Left renal cortex interstitium (tissue), 4 donors: Measurements from ENCODE around the gene RAB14. TPM values are rescaled to one million over a fixed set of nuclear protein-coding genes. Genes with fewer than 3 reads are reported as not detected.
"Not testable (repeated sequence)": the region's sequence is repeated elsewhere in the genome, so short reads cannot be mapped to it uniquely, and the experiment has no call there.

Experiments used
- DNase-seq, 4 donors: peaks; one replicate each; pipeline ENCODE4 v3.0.0-alpha.2; 2013; ENCODE audit warnings: low read depth in 4 of 4, low spot score in 2 of 4, missing footprints in 1 of 4
- polyA plus RNA-seq, 4 donors: library from polyadenylated mRNA; unstranded; fragments of 120-200 nt; gene quantifications; one replicate each; pipeline ENCODE4 v1.2.1, GENCODE V29; 2013; ENCODE audit not compliant: insufficient read length in 4 of 4

RAB14 gene
- polyA plus RNA-seq, 4 donors: 88.4 to 111 (median 102) TPM

DNA sequence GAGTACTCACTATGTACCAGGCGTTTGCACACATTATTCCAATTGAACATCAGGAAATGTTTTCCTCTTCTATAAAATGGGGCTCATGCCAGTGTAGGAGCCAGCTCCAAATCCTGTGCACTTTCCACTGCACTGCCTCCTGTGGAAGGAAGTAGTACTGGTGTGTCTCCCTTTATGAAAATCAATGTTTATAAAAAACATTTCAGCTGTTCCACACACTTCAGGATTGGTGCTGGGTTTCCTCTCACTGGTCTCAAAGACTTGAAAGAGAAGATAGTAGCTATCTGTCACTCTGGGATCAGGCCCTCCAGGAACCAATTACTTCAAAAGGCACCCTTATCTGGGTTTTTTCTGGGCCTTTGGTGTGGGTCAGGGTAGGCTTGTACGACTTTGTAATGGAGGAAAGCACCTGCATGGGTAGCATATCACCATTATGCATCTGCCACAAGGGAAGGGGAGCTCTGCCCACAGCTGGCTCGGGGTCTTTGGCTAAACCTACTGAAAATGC is 32.5 kb downstream of the RAB14 start:
- no peak for DNase-seq

DNA sequence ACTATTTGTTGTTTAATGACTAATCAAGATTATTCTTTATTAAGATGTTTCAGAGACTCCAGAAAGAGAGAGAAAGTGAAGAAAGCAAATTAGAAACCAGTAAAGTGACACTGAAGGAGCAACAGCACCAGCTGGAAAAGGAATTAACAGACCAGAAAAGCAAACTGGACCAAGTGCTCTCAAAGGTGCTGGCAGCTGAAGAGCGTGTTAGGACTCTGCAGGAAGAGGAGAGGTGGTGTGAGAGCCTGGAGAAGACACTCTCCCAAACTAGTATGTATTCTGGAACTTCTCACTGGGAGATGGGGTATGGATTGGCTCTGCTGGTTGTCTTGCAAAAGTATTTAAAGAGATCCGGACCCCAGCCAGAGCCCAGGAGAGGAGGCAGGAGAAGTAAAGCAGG is 33.6 kb downstream of the RAB14 start:
- no peak for DNase-seq

DNA sequence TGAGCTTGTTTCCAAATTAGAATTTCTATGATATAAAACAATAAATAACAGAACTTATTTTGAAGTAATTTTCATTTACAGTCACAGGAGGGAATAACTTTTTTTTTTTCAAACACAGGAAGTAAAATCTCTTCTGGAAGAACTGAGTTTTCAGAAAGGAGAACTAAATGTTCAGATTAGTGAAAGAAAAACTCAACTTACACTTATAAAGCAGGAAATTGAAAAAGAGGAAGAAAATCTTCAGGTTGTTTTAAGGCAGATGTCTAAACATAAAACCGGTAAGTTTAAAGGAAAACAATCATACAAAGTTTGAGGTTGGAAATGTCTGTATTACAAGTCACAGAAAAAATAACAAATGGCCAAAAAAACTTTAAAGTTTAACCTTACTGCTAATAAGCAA is 41.6 kb downstream of the RAB14 start:
- DNase-seq: no peak

DNA sequence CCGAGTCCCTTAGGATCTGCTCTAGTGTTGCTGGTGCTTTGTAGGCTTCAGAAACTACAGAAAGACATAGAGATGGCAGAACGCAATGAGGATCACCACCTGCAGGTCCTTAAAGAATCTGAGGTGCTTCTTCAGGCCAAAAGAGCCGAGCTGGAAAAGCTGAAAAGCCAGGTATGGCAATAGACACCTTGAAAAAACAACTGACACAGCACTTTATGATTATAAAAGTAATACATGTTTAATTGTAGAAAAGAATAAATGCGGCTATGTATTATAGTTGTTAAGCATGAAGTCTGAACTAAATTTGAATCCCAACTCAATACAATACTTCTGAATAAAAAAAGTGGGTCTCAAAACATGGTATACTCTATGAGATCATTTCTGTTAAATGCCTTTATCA is 43.7 kb downstream of the RAB14 start:
- no peak for DNase-seq

DNA sequence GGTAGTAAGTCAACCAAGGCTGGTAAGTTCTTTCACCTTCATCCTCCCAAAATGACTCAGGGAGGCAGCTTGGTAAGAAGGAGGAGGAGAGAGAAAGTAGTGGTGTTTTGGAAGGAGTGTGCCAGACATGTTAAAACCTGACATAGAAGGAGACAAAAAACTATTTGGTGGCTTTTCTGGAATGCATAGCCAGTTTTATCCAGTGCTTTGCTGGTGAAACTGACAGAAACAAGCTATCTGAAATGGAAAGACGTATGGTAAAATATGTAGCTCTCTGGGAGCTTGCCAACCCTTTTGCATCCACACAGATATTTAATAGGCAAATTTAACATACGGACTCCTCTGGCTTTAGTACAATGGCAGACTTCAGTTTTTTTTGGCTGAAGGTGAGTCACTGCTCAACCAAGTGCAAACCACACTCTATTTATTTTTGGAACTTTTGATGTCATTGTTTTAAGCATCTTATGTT is 45.4 kb downstream of the RAB14 start:
- no peak for DNase-seq

DNA sequence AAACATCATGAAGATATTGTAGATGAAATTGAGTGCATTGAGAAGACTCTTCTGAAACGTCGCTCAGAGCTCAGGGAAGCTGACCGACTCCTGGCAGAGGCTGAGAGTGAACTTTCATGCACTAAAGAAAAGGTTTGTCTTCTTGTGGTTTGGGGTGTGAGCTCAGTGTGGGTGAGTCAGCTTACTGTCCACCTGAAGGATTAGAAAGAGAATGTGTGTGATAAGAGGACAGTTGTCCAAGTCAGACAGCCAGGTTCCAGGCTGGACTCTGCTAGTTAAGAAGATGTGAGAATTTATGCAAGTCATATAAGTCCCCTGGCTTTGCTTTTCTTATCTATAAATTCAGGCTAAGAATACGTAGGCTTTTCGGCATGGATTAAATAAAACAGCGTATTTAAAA is 46.9 kb downstream of the RAB14 start:
- DNase-seq: no peak

DNA sequence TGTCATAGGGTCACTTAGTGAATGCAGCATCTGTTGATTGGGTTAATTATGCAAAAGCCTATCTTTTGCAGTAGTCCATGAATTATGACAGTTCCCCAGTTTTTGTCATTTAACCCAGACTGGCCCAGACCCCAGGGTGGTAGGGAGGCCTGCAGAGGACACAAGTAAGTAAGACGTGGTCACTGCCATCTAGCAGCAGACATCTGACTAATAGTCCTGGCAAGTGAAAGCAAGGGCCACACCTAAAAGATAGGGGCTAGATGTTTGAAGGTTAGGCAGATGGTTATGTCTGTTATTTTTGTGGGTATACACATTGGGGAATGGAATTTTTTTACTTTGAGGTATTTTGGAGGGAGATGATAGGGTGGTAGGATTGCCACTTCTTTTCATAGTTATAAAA is 48.0 kb downstream of the RAB14 start:
- no peak for DNase-seq

DNA sequence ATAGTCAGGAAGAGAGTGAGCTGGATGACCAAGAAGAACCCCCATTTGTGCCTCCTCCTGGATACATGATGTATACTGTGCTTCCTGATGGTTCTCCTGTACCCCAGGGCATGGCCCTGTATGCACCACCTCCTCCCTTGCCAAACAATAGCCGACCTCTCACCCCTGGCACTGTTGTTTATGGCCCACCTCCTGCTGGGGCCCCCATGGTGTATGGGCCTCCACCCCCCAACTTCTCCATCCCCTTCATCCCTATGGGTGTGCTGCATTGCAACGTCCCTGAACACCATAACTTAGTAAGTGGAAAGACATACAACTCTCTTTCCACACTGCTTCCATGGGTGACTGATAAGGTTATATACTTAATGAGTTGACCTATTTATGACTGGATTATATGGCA is 51.5 kb downstream of the RAB14 start:
- no peak for DNase-seq

DNA sequence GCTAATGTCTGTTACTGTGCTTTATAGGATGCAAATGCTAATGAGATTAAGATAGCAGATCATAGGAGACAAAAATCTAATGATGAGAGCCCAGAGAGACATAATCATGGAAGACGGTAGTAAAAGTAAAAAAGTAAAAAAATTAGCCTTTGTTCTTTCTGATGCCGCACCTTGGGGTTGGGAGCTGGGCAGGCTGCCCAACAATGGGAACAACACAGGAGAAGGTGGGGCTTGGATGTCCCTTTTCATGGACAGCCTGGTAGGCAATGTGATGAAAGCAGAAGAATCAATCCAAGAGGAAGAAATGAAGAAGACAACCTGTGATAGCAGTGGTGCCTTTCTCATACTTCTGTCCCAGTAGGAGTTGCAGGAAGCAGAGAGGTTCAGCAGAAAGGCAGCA is 57.2 kb downstream of the RAB14 start:
- DNase-seq: no peak

DNA sequence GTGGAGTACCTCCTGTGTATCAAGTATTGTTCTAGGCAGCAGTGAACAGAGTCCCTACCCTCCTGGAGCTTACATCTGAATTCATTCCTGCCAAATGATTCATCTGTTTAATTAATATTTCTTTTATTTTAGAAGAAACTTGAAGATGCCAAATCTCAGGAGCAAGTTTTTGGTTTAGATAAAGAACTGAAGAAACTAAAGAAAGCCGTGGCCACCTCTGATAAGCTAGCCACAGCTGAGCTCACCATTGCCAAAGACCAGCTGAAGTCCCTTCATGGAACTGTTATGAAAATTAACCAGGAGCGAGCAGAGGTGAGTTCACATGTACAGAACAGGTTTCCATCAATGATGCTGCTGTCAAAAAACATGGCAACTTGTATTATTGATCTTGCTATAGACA is 57.9 kb downstream of the RAB14 start:
- DNase-seq: no peak

DNA sequence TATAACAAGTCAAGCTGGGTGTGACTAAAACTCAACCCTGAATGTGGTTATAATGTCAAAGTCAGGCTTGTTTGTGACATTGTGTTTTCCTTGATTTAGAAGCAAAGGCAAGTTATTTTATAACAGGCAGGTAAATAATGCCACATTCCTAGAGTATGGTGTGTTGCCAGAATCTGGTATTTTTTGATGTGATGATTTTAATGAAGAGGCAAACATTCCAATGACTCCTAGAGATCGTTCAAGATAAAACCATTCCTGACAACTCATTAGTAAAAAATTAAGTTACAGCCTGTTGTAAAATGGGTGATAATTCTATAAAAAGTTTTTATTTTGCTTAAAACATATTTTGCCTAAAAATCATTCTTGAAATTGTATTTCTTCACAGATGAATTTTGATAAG is 60.0 kb downstream of the RAB14 start:
- no peak for DNase-seq

DNA sequence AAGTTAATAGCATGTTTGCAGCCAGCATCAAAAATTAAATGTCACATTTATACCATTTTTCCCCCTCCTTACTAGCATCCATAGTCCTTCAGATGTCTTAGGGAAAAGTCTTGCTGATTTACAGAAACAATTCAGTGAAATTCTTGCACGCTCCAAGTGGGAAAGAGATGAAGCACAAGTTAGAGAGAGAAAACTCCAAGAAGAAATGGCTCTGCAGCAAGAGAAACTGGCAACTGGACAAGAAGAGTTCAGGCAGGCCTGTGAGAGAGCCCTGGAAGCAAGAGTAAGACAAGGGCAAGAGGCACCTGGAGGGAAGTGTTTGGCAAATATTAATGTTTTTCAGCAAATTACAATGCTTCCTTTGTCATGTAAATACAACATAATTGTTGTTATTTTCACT is 60.4 kb downstream of the RAB14 start:
- no peak for DNase-seq

DNA sequence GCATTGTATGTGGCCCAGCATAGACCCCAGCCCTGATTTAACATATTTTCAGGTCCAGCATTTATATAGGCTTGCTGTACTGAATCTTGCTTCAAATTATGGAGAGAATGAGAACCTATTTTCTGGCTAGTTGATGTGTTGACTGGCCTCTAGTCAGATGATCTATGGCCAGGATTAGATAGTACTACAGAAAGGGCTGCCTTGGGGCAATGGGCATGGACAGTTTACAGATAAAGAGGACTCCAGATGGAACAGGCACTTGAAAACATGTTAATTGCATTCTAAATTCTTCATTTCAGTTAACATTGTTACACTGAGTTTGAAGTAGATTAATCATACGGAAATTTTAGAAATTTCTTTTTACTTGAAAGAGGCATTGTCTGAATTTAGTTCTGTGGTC is 61.5 kb downstream of the RAB14 start:
- DNase-seq: no peak

DNA sequence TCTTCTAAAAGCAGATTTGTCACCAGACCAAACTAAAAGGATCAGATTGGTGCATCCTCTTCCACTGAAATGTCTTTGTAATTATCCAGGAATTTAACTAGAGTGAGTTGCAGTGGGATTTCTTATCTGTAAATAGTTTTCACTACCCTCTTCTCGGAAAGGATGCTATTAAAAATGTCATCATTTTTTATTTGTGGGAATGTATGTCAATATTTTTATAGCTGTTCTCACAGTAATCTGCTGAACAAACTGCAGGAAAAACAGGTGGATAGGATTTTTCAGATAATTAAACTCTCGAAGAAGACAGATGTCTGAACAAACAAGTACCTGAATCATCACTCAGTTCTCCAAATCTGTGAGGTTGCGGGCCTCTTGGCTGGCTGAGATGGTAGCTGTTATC is 62.7 kb downstream of the RAB14 start:
- DNase-seq: no peak

DNA sequence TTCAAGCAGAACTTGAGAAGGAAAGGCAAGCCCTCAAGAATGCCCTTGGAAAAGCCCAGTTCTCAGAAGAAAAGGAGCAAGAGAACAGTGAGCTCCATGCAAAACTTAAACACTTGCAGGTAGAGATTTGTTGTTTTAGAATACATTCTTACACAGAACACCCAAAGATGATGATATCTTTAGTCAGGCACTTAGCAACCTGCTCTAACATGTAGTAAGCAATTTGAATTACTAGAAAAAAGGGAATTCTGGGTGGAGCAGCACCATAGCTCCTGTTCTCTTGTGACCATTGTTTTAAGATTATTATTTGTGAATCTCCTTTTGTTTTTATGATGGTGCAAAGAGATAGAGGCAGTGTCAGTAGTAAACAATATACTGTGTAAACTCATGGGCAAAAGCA is 63.1 kb downstream of the RAB14 start:
- no peak for DNase-seq

DNA sequence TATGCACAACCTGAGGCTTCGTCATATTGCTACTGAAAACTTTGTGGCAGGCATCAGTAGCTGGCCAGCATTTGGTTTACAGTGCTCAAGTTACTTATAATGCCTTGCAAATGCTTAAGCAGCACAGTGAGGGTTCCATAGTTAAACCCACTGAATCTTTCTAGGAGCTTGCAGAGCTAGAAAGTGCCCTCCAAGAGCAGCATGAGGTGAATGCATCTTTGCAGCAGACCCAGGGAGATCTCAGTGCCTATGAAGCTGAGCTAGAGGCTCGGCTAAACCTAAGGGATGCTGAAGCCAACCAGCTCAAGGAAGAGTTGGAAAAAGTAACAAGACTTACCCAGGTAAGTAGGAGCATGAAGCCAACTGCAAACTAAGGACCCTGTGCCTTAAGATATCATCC is 66.0 kb downstream of the RAB14 start:
- DNase-seq: no peak

DNA sequence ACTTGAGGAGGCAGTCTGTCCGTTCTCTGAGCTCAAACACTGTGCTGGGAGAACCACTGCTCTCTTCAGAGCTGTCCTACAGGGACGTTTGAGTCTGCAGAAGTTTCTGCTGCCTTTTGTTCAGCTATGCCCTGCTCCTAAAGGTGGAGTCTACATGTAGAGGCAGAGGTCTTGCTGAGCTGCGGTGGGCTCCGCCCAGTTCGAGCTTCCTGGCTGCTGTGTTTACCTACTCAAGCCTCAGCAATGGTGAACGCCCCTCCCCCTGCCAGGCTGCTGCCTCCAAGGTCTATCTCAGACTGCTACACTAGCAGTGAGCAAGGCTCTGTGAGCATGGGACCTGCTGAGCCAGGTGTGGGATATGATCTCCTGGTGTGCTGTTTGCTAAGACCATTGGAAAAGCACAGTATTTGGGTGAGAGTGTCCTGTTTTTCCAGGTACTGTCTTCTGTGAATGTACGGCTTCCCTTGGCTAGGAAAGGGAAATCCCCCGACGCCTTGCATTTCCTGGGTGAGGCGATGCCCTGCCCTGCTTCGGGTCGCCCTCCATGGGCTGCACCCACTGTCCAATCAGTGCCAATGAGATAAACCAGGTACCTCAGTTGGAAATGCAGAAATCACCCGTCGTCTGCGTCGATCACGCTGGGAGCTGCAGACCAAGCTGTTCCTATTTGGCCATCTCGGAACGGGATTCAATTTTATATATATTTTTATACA is 68.4 kb downstream of the RAB14 start:
- DNase-seq: no peak

DNA sequence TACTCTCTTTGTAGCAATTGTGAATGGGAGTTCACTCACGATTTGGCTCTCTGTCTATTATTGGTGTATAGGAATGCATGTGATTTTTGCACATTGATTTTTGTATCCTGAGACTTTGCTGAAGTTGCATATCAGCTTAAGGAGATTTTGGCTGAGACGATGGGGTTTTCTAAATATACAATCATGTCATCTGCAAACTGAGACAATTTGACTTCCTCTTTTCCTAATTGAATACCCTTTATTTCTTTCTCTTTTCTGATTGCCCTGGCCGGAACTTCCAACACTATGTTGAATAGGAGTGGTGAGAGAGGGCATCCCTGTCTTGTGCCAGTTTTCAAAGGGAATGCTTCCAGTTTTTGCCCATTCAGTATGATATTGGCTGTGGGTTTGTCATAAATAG is 72.3 kb downstream of the RAB14 start:
- DNase-seq: not testable (repeated sequence)

Other genes with a start within 250 kb of the RAB14 start
- 10 to 100 TPM; 12.6 to 17.1 (median 15.5) TPM for gene C5, start 151.6 kb downstream of the RAB14 start, polyA plus RNA-seq
- 10 to 100 TPM; 28.2 to 38.3 (median 35.8) TPM for gene CNTRL, start 126.9 kb downstream of the RAB14 start, polyA plus RNA-seq
- 100 to 1,000 TPM; 169 to 193 (median 177) TPM for gene GSN, start 66.3 kb upstream of the RAB14 start, polyA plus RNA-seq
- gene STOM, start 168.4 kb upstream of the RAB14 start, polyA plus RNA-seq: 10 to 100 TPM; 66.5 to 81.6 (median 73.0) TPM